ENCODE results near the gene STAC3.

- TF ChIP-seq YY1 (IDR thresholded peaks at IDR 0.05) (no peak), REST (IDR thresholded peaks at IDR 0.05) (no peak), CTCF (IDR thresholded peaks at IDR 0.05; ENCODE audit: low read depth, low read length, missing input control) (no peak), GABPA (IDR thresholded peaks at IDR 0.05 in 1 of 2, conservative IDR thresholded peaks at IDR 0.05 in 1 of 2) (no peak), MAX (IDR thresholded peaks at IDR 0.05) (no peak), RXRA (IDR thresholded peaks at IDR 0.05) (no peak), TAF1 (conservative IDR thresholded peaks at IDR 0.05) (no peak), EGR1 (IDR thresholded peaks at IDR 0.05; ENCODE audit: low read depth in 2 of 2) (no peak)
- TF ChIP-seq, protein P1, sequence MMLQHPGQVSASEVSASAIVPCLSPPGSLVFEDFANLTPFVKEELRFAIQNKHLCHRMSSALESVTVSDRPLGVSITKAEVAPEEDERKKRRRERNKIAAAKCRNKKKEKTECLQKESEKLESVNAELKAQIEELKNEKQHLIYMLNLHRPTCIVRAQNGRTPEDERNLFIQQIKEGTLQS (IDR thresholded peaks at IDR 0.05) = no peak
Measured at GRCh38 chr12:57254506-57255280, 3.7 kb upstream of the STAC3 start.
